GM12878 (cell line): ENCODE data around the gene TOP2A. TPM values are rescaled to one million over a fixed set of nuclear protein-coding genes. Genes with fewer than 3 reads are reported as not detected.

ENCODE experiments used
- ATAC-seq: fragments of 200-7000 bp; cut with Tn5 transposase; 3 replicates; pipeline ENCODE4 v1.9.1; 2020; ENCODE audit warnings: mild to moderate bottlenecking, moderate library complexity
- BruUV-seq: library from RNA; stranded (reverse); fragments of 400-500 nt; replicated peaks from 2 replicates; lab custom pipeline; 2021; lab: Mats Ljungman, UMichigan
- CTCF ChIA-PET: fragments of 300-600 bp; sonication (Branson Sonifier 250); formaldehyde crosslinking; extraction: SDS; loops from one replicate; lab custom pipeline; 2021; ENCODE audit warnings: inconsistent platforms; lab: Yijun Ruan, JAX
- POLR2A ChIA-PET: fragments of 350-600 bp; formaldehyde crosslinking; extraction: SDS; loops from one replicate; lab custom pipeline; 2021; ENCODE audit warnings: inconsistent platforms; lab: Charles Lee
- RAD21 ChIA-PET: fragments of 300-600 bp; sonication (Branson Sonifier 250); formaldehyde crosslinking; loops from one replicate; lab custom pipeline; 2023; ENCODE audit warnings: antibody characterized with exemption; ENCODE audit not compliant: unreplicated experiment; lab: Charles Lee
- SMC1A ChIA-PET: fragments of 300-600 bp; sonication (Branson Sonifier 250); formaldehyde crosslinking; loops from one replicate; lab custom pipeline; 2023; ENCODE audit not compliant: unreplicated experiment, uncharacterized antibody; lab: Charles Lee
- DNase-seq: peaks from one replicate; pipeline ENCODE4 v3.0.0-alpha.2; 2011; ENCODE audit warnings: low read depth, low spot score
- FAIRE-seq: peaks from 3 replicates; lab custom pipeline; 2011; peaks lifted over from hg19 to GRCh38; lab: Jason Lieb, UNC
- H2AFZ ChIP-seq: 2 replicates; pipeline ENCODE4 v1.6.0; 2011; ENCODE audit warnings: low read depth, low read length, control low read depth; ENCODE audit not compliant: control insufficient read depth
- H3K27ac ChIP-seq: 2 replicates; pipeline ENCODE4 v1.5.1; 2011; ENCODE audit warnings: control low read depth; ENCODE audit not compliant: control insufficient read depth, insufficient read depth
- H3K27me3 ChIP-seq, 2 experiments: replicated peaks in 1 of 2; 2 replicates each; pipeline versions ENCODE4 v1.6.0 to v1.6.1; 2011; ENCODE audit warnings: low read length in 1 of 2; ENCODE audit not compliant: control insufficient read depth in 2 of 2, insufficient read depth in 2 of 2
- H3K36me3 ChIP-seq, 2 experiments: 2 replicates each; pipeline ENCODE4 v1.5.1; 2011; ENCODE audit warnings: low read length in 1 of 2; ENCODE audit not compliant: control insufficient read depth in 2 of 2, insufficient read depth in 2 of 2
- H3K4me1 ChIP-seq: 2 replicates; pipeline ENCODE4 v1.6.1; 2011; ENCODE audit warnings: mild to moderate bottlenecking, low read length, moderate library complexity, mixed read lengths; ENCODE audit not compliant: control insufficient read depth, insufficient read depth
- H3K4me2 ChIP-seq: 2 replicates; pipeline ENCODE4 v1.6.0; 2011; ENCODE audit warnings: control low read depth; ENCODE audit not compliant: control insufficient read depth, insufficient read depth
- H3K4me3 ChIP-seq: fragments of 200-600 bp; sonication (generic); 2 replicates; pipeline ENCODE4 v1.5.1; 2016
- H3K79me2 ChIP-seq: 2 replicates; pipeline ENCODE4 v1.6.0; 2011; ENCODE audit warnings: low read length; ENCODE audit not compliant: control insufficient read depth, insufficient read depth
- H3K9ac ChIP-seq: 2 replicates; pipeline ENCODE4 v1.8.0; 2011; ENCODE audit warnings: low read length, control low read depth, mixed read lengths; ENCODE audit not compliant: control insufficient read depth, insufficient read depth
- H3K9me3 ChIP-seq: replicated peaks from 3 replicates; pipeline ENCODE4 v1.5.1; 2011; ENCODE audit warnings: mild to moderate bottlenecking, low read length; ENCODE audit not compliant: control insufficient read depth, insufficient read depth
- H4K20me1 ChIP-seq: 2 replicates; pipeline ENCODE4 v1.6.0; 2011; ENCODE audit not compliant: control insufficient read depth, insufficient read depth
- BCL3 ChIP-seq: IDR thresholded peaks from 2 replicates; pipeline ENCODE4 v1.6.1; 2011; ENCODE audit warnings: borderline replicate concordance, low read depth, mild to moderate bottlenecking, moderate library complexity, low read length; ENCODE audit not compliant: insufficient read depth, poor library complexity, severe bottlenecking
- CREB1 ChIP-seq: IDR thresholded peaks from 2 replicates; pipeline ENCODE4 v1.6.1; 2012; ENCODE audit warnings: low read depth, mild to moderate bottlenecking, inconsistent platforms
- ETV6 ChIP-seq, 2 experiments: fragments of 450-650 bp in 1 of 2; IDR thresholded peaks in 1 of 2; conservative IDR thresholded peaks in 1 of 2; 2 replicates each; pipeline ENCODE4 v1.6.1; 2014; ENCODE audit warnings: antibody characterized with exemption in 1 of 2, borderline replicate concordance in 1 of 2, low read depth in 1 of 2, mild to moderate bottlenecking in 1 of 2, moderate library complexity in 1 of 2
- NFYB ChIP-seq: IDR thresholded peaks from 2 replicates; pipeline ENCODE4 v1.6.1; 2011; ENCODE audit warnings: low read depth, mild to moderate bottlenecking, low read length, improper control_type of control experiment, moderate library complexity; ENCODE audit not compliant: insufficient read depth
- PML ChIP-seq: IDR thresholded peaks from 2 replicates; pipeline ENCODE4 v1.6.1; 2012; ENCODE audit warnings: low read length, inconsistent platforms
- TARDBP ChIP-seq: IDR thresholded peaks from 2 replicates; pipeline ENCODE4 v1.6.1; 2016; ENCODE audit warnings: borderline replicate concordance
- WGBS: methylation state at CpG from one replicate; pipeline ENCODE4 v1.1.6; 2016; ENCODE audit warnings: low lambda C conversion rate; ENCODE audit not compliant: insufficient replicate concordance, insufficient coverage; ENCODE audit errors: missing lambda C conversion rate; 5-methylcytosine and 5-hydroxymethylcytosine counted together
- in situ Hi-C: fragments of 300-500 bp; cut with MboI; formaldehyde crosslinking; loops from 9 replicates; pipeline ENCODE4 v1.14.3; 2018; ENCODE audit warnings: mixed read lengths
- intact Hi-C: fragments of 100-400 bp; cut with micrococcal nuclease; formaldehyde crosslinking; loops from one replicate; pipeline ENCODE4 v1.14.2; 2022; ENCODE audit not compliant: unreplicated experiment
- polyA plus RNA-seq, 11 experiments: library from polyadenylated mRNA; depleted of rRNA in 4 of 11; unstranded in 6 of 11; stranded (reverse) in 5 of 11; fragments of >200 nt; fragmentation: Nextera tagmentation in 4 of 11; fragmentation: Illumina TruSeq in 1 of 11; extraction: Ambion mirVana in 4 of 11; extraction: Trizol in 1 of 11; gene quantifications; 1 replicate in 1 of 11; 2 replicates in 10 of 11; pipeline versions ENCODE4 v1.2.1 to v1.2.3, GENCODE V29; 2011 to 2016; ENCODE audit warnings: inconsistent platforms in 2 of 11, missing spikeins in 2 of 11, low read depth in 1 of 11
- total RNA-seq, 4 experiments: library from RNA; depleted of rRNA in 3 of 4; stranded (reverse); fragments of >200 nt in 3 of 4; fragmentation: Illumina TruSeq in 1 of 4; extraction: Trizol in 1 of 4; gene quantifications; 2 replicates each; pipeline versions ENCODE4 v1.2.1 to v1.2.3, GENCODE V29; 2013 to 2021

TOP2A gene
- total and polyA plus RNA-seq, 10 of the 15 experiments (the other 5 are each of a cell fraction or from before 2014, with no cell fraction given) = 117 to 275 (median 232) TPM

GRCh38 chr17:40422990-40423633 is 5.4 kb upstream of the TOP2A start (continued):
- no peak for TF ChIP-seq BCL3
- TF ChIP-seq CREB1 = no peak
- TF ChIP-seq PML = no peak
- no peak for TF ChIP-seq TARDBP
- TF ChIP-seq, all 136 proteins: peak for 0

GRCh38 chr17:40419559-40420331 is 2.0 kb upstream of the TOP2A start:
- no peak for DNase-seq
- H3K27me3 ChIP-seq = no peaks in the 10 kb centered on the region; a peak in 1 of 4 replicates
- no peaks in the 10 kb centered on the region; the same call in none of the 2 replicates for H3K4me1 ChIP-seq
- SMC1A ChIA-PET = interaction anchor here (10.1 kb wide), 1 partner anchor 114 kb away, joined by 106 read pairs; no protein-coding TSS in a partner anchor
- RAD21 ChIA-PET = interaction anchor here (1.6 kb wide), 1 partner anchor 114 kb away, joined by 5 read pairs; no protein-coding TSS in a partner anchor
- no peaks in the 10 kb centered on the region for H4K20me1 ChIP-seq
- TF ChIP-seq ETV6 (conservative IDR thresholded peaks at IDR 0.05 in 1 of 2, IDR thresholded peaks at IDR 0.05 in 1 of 2; ENCODE audit: borderline replicate concordance in 1 of 2, low read depth in 1 of 2) (0 out of 4 replicates have a peak, but pooled peaks of 1 of the 2 experiments have one; percentile 53), NFYB (no peak)
- POLR2A ChIA-PET = interaction anchor here (0.6 to 0.7 kb wide), 2 partner anchors 20 to 108 kb away, joined by 3 read pairs; no protein-coding TSS in a partner anchor
- no peak overlapping the region for H3K4me3 ChIP-seq
- no peak for ATAC-seq
- FAIRE-seq = no peak
- H3K9me3 ChIP-seq = no peaks in the 10 kb centered on the region
- 51% methylated on average over 11 of the region's 11 CpGs for WGBS
- peaks cover 26% of the 10 kb centered on the region for H3K79me2 ChIP-seq
- intact Hi-C loops (loop anchor here (10.0 kb wide), 1 partner anchor 105 kb away; no protein-coding TSS in a partner anchor), in situ Hi-C loops (no loop called here)
- no TSS peak for BruUV-seq
- no peaks in the 10 kb centered on the region for H3K36me3 ChIP-seq
- CTCF ChIA-PET = interaction anchor here (1.3 to 1.6 kb wide), 2 partner anchors 23 to 108 kb away, joined by 3 to 4 read pairs; partner anchors contain the start of gene IGFBP4
- H3K27ac ChIP-seq = no peak overlapping the region
- H3K4me2 ChIP-seq = no peak overlapping the region
- peak overlapping the region; percentile 5; the same call in 1 of the 2 replicates for H2AFZ ChIP-seq
- no peak overlapping the region for H3K9ac ChIP-seq
